HL-60 (cell line): Measurements from ENCODE around the gene GABRA4.

Source experiments
- DNase-seq, 2 experiments: peaks; one replicate each; pipeline ENCODE4 v3.0.0-alpha.2; 2010 to 2020; ENCODE audit warnings: low read depth in 1 of 2, low spot score in 1 of 2
- H3K27ac ChIP-seq: fragments of 250-450 bp; sonication (Bioruptor Pico); replicated peaks from 2 replicates; pipeline ENCODE4 v1.5.1; 2020; ENCODE audit warnings: mild to moderate bottlenecking, moderate library complexity
- H3K27me3 ChIP-seq: fragments of 250-450 bp; sonication (Bioruptor Pico); 2 replicates; pipeline ENCODE4 v1.5.1; 2021; ENCODE audit warnings: mild to moderate bottlenecking, moderate library complexity; ENCODE audit not compliant: insufficient read depth, poor library complexity, severe bottlenecking
- H3K4me3 ChIP-seq: replicated peaks from 2 replicates; pipeline ENCODE4 v1.5.1; 2011; ENCODE audit warnings: mild to moderate bottlenecking, control low read depth, low read length; ENCODE audit not compliant: insufficient read depth
- GABPA ChIP-seq: IDR thresholded peaks from 2 replicates; pipeline ENCODE4 v1.6.1; 2012; ENCODE audit warnings: low read depth
- POLR2AphosphoS5 ChIP-seq: IDR thresholded peaks from 2 replicates; pipeline ENCODE4 v1.6.1; 2012; ENCODE audit warnings: low read depth
- SPI1 ChIP-seq: IDR thresholded peaks from 2 replicates; pipeline ENCODE4 v1.6.1; 2012; ENCODE audit warnings: low read depth, mild to moderate bottlenecking, borderline replicate concordance
- TF ChIP-seq, protein P1 (sequence below): IDR thresholded peaks from one replicate; pipeline ENCODE4 v1.5.1; 2011; ENCODE audit warnings: low read length, control low read depth, inconsistent platforms; ENCODE audit not compliant: insufficient read depth
- TF ChIP-seq, protein P2 (sequence below): IDR thresholded peaks from 2 replicates; pipeline ENCODE4 v1.6.1; 2012; ENCODE audit warnings: low read depth; ENCODE audit not compliant: insufficient replicate concordance

GABRA4 gene

GRCh38 chr4:46950826-46951225 lies 42.6 kb downstream of the GABRA4 start:
- Histone ChIP-seq H3K27me3 (no peaks in the 10 kb centered on the region), H3K4me3 (no peak overlapping the region), H3K27ac (no peak overlapping the region)
- no peak for DNase-seq
- TF ChIP-seq SPI1 (no peak), GABPA (no peak), POLR2AphosphoS5 (no peak)
- TF ChIP-seq, protein P1, sequence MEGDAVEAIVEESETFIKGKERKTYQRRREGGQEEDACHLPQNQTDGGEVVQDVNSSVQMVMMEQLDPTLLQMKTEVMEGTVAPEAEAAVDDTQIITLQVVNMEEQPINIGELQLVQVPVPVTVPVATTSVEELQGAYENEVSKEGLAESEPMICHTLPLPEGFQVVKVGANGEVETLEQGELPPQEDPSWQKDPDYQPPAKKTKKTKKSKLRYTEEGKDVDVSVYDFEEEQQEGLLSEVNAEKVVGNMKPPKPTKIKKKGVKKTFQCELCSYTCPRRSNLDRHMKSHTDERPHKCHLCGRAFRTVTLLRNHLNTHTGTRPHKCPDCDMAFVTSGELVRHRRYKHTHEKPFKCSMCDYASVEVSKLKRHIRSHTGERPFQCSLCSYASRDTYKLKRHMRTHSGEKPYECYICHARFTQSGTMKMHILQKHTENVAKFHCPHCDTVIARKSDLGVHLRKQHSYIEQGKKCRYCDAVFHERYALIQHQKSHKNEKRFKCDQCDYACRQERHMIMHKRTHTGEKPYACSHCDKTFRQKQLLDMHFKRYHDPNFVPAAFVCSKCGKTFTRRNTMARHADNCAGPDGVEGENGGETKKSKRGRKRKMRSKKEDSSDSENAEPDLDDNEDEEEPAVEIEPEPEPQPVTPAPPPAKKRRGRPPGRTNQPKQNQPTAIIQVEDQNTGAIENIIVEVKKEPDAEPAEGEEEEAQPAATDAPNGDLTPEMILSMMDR, result no peak
- TF ChIP-seq, protein P2, sequence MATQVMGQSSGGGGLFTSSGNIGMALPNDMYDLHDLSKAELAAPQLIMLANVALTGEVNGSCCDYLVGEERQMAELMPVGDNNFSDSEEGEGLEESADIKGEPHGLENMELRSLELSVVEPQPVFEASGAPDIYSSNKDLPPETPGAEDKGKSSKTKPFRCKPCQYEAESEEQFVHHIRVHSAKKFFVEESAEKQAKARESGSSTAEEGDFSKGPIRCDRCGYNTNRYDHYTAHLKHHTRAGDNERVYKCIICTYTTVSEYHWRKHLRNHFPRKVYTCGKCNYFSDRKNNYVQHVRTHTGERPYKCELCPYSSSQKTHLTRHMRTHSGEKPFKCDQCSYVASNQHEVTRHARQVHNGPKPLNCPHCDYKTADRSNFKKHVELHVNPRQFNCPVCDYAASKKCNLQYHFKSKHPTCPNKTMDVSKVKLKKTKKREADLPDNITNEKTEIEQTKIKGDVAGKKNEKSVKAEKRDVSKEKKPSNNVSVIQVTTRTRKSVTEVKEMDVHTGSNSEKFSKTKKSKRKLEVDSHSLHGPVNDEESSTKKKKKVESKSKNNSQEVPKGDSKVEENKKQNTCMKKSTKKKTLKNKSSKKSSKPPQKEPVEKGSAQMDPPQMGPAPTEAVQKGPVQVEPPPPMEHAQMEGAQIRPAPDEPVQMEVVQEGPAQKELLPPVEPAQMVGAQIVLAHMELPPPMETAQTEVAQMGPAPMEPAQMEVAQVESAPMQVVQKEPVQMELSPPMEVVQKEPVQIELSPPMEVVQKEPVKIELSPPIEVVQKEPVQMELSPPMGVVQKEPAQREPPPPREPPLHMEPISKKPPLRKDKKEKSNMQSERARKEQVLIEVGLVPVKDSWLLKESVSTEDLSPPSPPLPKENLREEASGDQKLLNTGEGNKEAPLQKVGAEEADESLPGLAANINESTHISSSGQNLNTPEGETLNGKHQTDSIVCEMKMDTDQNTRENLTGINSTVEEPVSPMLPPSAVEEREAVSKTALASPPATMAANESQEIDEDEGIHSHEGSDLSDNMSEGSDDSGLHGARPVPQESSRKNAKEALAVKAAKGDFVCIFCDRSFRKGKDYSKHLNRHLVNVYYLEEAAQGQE, result no peak

GRCh38 chr4:46949822-46950221 lies 43.6 kb downstream of the GABRA4 start:
- DNase-seq, result no peak
- no peaks in the 10 kb centered on the region for H3K27me3 ChIP-seq
- TF ChIP-seq GABPA (no peak), POLR2AphosphoS5 (no peak), SPI1 (no peak)
- TF ChIP-seq, protein P2, result no peak
- TF ChIP-seq, protein P1, result no peak
- H3K27ac ChIP-seq, result no peak overlapping the region
- H3K4me3 ChIP-seq, result no peak overlapping the region

- TF ChIP-seq, protein P1, result no peak
- TF ChIP-seq, protein P2, result no peak
- TF ChIP-seq SPI1 (no peak), POLR2AphosphoS5 (no peak), GABPA (no peak)
- no peak for DNase-seq
- H3K4me3 ChIP-seq, result no peak overlapping the region
- H3K27ac ChIP-seq, result no peak overlapping the region
- H3K27me3 ChIP-seq, result no peaks in the 10 kb centered on the region
Observed at GRCh38 chr4:46947541-46947940, 45.8 kb downstream of the GABRA4 start.
